Bone marrow (tissue), 2 donors: ENCODE measurements around the gene SLCO1C1.

ENCODE experiments used
- DNase-seq, 2 donors: peaks; one replicate each; lab custom pipeline; 2025; lab: John Stamatoyannopoulos, UW

Gene SLCO1C1

GRCh38 chr12:20800160-20800559 is 105.0 kb downstream of the SLCO1C1 start:
- DNase-seq: no peak

- DNase-seq: no peak
These were observed 105.9 kb downstream of the SLCO1C1 start for GRCh38 chr12:20801035-20801434.
